CD8-positive, alpha-beta memory T cell (primary cell): Measurements from ENCODE around the gene SMIM35. TPM values are rescaled to one million over a fixed set of nuclear protein-coding genes. Genes with fewer than 3 reads are reported as not detected.
A peak's percentile ranks its signal among the peaks of the same experiment; 100 is the strongest.

Experiments used
- CTCF ChIA-PET: fragments of 350-600 bp; sonication (Branson Sonifier 250); formaldehyde crosslinking; loops from one replicate; lab custom pipeline; 2021; ENCODE audit warnings: antibody characterized with exemption; lab: Charles Lee
- POLR2A ChIA-PET: fragments of 350-600 bp; sonication (Branson Sonifier 250); formaldehyde crosslinking; loops from one replicate; lab custom pipeline; 2021; ENCODE audit warnings: antibody characterized with exemption; lab: Charles Lee
- DNase-seq, 5 donors: peaks; one replicate each; pipeline versions ENCODE4 v3.0.0 to v3.0.0-alpha.2; 2020 to 2022; ENCODE audit warnings: mixed read lengths in 1 of 5
- H3K27ac ChIP-seq: one replicate; pipeline ENCODE4 v1.7.0; 2013; ENCODE audit warnings: low read depth, mild to moderate bottlenecking, low read length, moderate library complexity
- H3K27me3 ChIP-seq: 2 replicates; pipeline ENCODE4 v1.7.0; 2013; ENCODE audit warnings: low read length, mild to moderate bottlenecking; ENCODE audit not compliant: insufficient read depth, poor library complexity, severe bottlenecking
- H3K36me3 ChIP-seq: 2 replicates; pipeline ENCODE4 v1.7.0; 2013; ENCODE audit warnings: mild to moderate bottlenecking, low read length, moderate library complexity; ENCODE audit not compliant: insufficient read depth
- H3K4me1 ChIP-seq: 2 replicates; pipeline ENCODE4 v1.7.0; 2013; ENCODE audit warnings: mild to moderate bottlenecking, low read length, moderate library complexity; ENCODE audit not compliant: insufficient read depth
- H3K4me3 ChIP-seq: 2 replicates; pipeline ENCODE4 v1.7.0; 2013; ENCODE audit warnings: mild to moderate bottlenecking, low read length
- H3K9me3 ChIP-seq: 2 replicates; pipeline ENCODE4 v1.7.0; 2013; ENCODE audit warnings: mild to moderate bottlenecking, low read length
- H3K27ac Mint-ChIP-seq, 8 donors: one replicate each; pipeline ENCODE4 v1.8.0; 2020 to 2021; ENCODE audit warnings: mixed read lengths in 8 of 8, mild to moderate bottlenecking in 6 of 8, inconsistent platforms in 3 of 8, moderate library complexity in 3 of 8
- H3K27me3 Mint-ChIP-seq, 2 donors: one replicate each; pipeline ENCODE4 v1.8.0; 2020 to 2021; ENCODE audit warnings: mixed read lengths in 2 of 2, mild to moderate bottlenecking in 1 of 2, moderate library complexity in 1 of 2
- H3K36me3 Mint-ChIP-seq, 3 donors: one replicate each; pipeline ENCODE4 v1.8.0; 2020 to 2021; ENCODE audit warnings: mixed read lengths in 3 of 3, inconsistent platforms in 1 of 3, mild to moderate bottlenecking in 1 of 3
- H3K4me1 Mint-ChIP-seq, 3 donors: one replicate each; pipeline ENCODE4 v1.8.0; 2020 to 2021; ENCODE audit warnings: mixed read lengths in 3 of 3, inconsistent platforms in 1 of 3, mild to moderate bottlenecking in 1 of 3
- H3K4me3 Mint-ChIP-seq, 7 donors: one replicate each; pipeline ENCODE4 v1.8.0; 2020 to 2021; ENCODE audit warnings: mixed read lengths in 7 of 7, mild to moderate bottlenecking in 6 of 7, moderate library complexity in 4 of 7, inconsistent platforms in 2 of 7
- H3K9me3 Mint-ChIP-seq, 5 donors: one replicate each; pipeline ENCODE4 v1.8.0; 2020 to 2022; ENCODE audit warnings: mixed read lengths in 5 of 5, mild to moderate bottlenecking in 3 of 5, moderate library complexity in 2 of 5, inconsistent platforms in 1 of 5
- polyA plus RNA-seq: library from polyadenylated mRNA; unstranded; fragments of 300-500 nt; fragmentation: Illumina TruSeq; gene quantifications from one replicate; pipeline ENCODE4 v1.2.3, GENCODE V29; 2021
- total RNA-seq, 2 experiments: library from RNA; stranded (reverse); gene quantifications; one replicate each; pipeline ENCODE4 v1.2.3, GENCODE V29; 2021

Gene SMIM35
- total and polyA plus RNA-seq, 3 experiments from 2014 or later = 0.40 to 2.4 (median 0.63) TPM

DNA sequence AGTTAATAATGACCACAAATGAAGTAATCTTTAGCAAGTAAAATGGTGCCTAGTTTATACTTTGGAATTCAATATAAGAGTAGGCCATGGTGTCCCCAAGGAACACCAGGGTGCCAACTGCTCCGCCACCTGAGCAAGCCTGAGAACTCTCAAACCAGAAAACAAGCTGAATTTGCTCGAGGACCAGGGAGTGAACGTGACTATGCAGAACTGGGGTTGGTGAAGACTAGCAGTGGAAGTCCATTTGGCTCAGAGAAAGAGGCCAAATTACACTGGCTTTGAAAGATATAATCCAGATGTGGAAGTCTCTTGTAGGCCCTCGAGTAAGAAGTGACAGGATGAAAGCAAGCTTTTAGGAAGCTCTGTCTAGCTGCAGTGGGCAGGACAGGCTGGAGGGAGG, 8.7 kb upstream of the SMIM35 start:
- POLR2A ChIA-PET = no interaction called here
- no peak for DNase-seq
- H3K4me1 Mint-ChIP-seq = no peaks in the 10 kb centered on the region
- no peak overlapping the region for H3K27ac Mint-ChIP-seq
- H3K4me3 Mint-ChIP-seq = no peak overlapping the region
- no peaks in the 10 kb centered on the region for H3K9me3 Mint-ChIP-seq
- peaks cover 0 to 4% (median 2%) of the 10 kb centered on the region in 3 donors for H3K36me3 Mint-ChIP-seq
- no peak overlapping the region for H3K4me3 ChIP-seq
- H3K4me1 ChIP-seq = no peaks in the 10 kb centered on the region
- CTCF ChIA-PET = no interaction called here
- no peaks in the 10 kb centered on the region for H3K27me3 ChIP-seq
- H3K27ac ChIP-seq = no peak overlapping the region
- H3K27me3 Mint-ChIP-seq = peaks cover 6 to 47% of the 10 kb centered on the region in 2 donors
- H3K9me3 ChIP-seq = no peaks in the 10 kb centered on the region
- no peaks in the 10 kb centered on the region for H3K36me3 ChIP-seq

DNA sequence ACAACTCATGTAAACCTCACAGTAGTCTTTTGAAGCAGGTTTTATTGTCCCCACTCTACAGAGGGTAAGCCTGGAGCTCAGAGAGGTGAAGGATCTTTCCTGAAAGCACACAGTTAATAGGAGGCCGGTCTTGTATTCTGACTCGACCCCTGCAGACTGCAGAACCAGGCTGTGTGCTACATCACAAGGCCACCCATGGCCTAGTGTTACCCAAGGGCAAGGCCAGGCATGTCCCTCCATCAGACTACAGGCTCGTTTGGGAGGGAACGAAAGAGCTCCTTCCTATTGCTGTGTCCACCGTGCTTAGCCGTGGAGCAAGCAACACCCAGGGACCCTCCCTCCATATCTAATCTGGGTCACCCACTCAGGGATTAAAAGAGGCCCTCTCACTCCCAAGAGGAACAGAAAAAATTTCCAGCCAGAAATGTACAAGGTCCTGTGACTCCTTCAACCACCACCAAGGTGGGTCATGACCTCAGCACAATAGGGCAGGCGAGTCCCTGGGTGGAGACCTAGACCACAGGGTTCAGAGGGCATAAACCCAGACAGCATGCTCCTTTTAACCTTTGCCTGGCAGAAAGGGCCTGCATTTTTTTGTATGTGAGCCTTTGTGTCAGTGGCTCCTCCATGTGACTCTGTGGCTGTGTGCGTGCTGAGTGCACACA, 6.3 kb upstream of the SMIM35 start:
- no peak for DNase-seq
- no peak overlapping the region for H3K4me3 ChIP-seq
- H3K36me3 ChIP-seq = no peaks in the 10 kb centered on the region
- no peak overlapping the region for H3K4me3 Mint-ChIP-seq
- no peaks in the 10 kb centered on the region for H3K4me1 Mint-ChIP-seq
- no peak overlapping the region for H3K27ac ChIP-seq
- no peaks in the 10 kb centered on the region for H3K9me3 ChIP-seq
- peaks cover 0 to 18% (median 4%) of the 10 kb centered on the region in 3 donors for H3K36me3 Mint-ChIP-seq
- no peaks in the 10 kb centered on the region for H3K4me1 ChIP-seq
- CTCF ChIA-PET = no interaction called here
- no peaks in the 10 kb centered on the region for H3K27me3 ChIP-seq
- H3K27me3 Mint-ChIP-seq = peaks cover 9 to 55% of the 10 kb centered on the region in 2 donors
- H3K9me3 Mint-ChIP-seq = peaks cover 4 to 14% (median 10%) of the 10 kb centered on the region in 5 donors
- POLR2A ChIA-PET = no interaction called here
- H3K27ac Mint-ChIP-seq = no peak overlapping the region

DNA sequence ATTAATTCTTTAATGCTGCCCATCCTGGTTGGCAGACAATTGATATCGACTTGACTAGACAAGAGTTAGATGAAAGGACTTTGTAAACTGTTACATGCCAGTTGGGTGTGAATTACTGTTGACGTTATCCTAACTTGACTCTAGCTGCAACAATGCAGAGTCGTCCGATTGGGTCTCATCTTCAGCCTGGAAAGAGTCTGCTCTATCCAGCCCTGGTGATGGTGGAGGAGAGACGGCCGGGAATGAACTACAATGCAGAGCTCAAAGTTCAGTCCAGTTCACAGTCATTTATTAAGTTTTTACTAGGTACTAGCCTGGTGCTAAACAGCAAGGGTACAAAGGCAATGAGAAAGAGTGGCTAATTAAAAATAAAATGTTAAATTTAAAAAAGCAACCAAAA, 4.9 kb upstream of the SMIM35 start:
- H3K36me3 ChIP-seq = no peaks in the 10 kb centered on the region

DNA sequence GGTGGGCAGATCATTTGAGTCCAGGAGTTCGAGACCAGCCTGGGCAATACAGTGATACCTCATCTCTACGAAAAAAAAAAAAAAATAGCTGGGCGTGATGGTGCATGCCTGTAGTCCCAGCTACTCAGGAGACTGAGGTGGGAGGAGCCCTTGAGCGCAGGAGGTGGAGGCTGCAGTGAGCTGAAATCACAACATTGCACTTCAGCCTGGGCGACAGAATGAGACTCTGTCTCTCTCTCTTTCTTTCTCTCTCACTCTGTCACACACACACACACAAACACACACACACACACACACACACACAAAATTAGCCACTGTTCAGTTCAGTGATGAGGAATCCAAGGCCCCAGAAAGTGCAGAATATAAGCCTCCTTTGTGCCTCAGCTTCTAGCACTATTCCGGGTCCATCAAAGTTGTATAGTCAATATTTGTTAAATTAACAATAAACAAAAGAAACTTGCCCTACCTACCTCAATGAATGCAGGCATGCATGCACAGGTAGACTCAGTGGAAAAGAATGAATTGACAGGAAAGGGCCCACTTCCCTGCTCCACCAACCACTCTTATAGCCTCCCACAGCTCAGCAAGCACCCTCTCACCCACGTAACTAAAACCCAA, 3.9 kb upstream of the SMIM35 start:
- DNase-seq = no peak
- Mint-ChIP-seq H3K27ac (peak overlapping the region in 1 of 8 donors; percentile 47), H3K9me3 (peaks cover 14 to 30% (median 23%) of the 10 kb centered on the region in 5 donors), H3K36me3 (peaks cover 0 to 36% (median 4%) of the 10 kb centered on the region in 3 donors), H3K27me3 (peaks cover 6 to 37% of the 10 kb centered on the region in 2 donors), H3K4me1 (no peaks in the 10 kb centered on the region), H3K4me3 (no peak overlapping the region)
- POLR2A ChIA-PET = no interaction called here
- Histone ChIP-seq H3K9me3 (peaks cover 4% of the 10 kb centered on the region), H3K4me3 (no peak overlapping the region), H3K36me3 (no peaks in the 10 kb centered on the region), H3K27me3 (no peaks in the 10 kb centered on the region), H3K27ac (no peak overlapping the region), H3K4me1 (no peaks in the 10 kb centered on the region)
- CTCF ChIA-PET = no interaction called here

More for the DNA sequence above, 4.9 kb upstream of the SMIM35 start:
- Mint-ChIP-seq H3K4me1 (no peaks in the 10 kb centered on the region), H3K27me3 (peaks cover 8 to 44% of the 10 kb centered on the region in 2 donors), H3K9me3 (peaks cover 14 to 26% (median 16%) of the 10 kb centered on the region in 5 donors), H3K36me3 (peaks cover 0 to 30% (median 4%) of the 10 kb centered on the region in 3 donors), H3K4me3 (no peak overlapping the region), H3K27ac (no peak overlapping the region)
- ChIA-PET CTCF (interaction anchor here (1.2 kb wide), 1 partner anchor 274 kb away, joined by 3 read pairs; no protein-coding TSS in a partner anchor), POLR2A (interaction anchor here (0.7 kb wide), 1 partner anchor 761 kb away, joined by 3 read pairs; no protein-coding TSS in a partner anchor)
- Histone ChIP-seq H3K27me3 (no peaks in the 10 kb centered on the region), H3K9me3 (peaks cover 4% of the 10 kb centered on the region), H3K27ac (no peak overlapping the region), H3K4me3 (no peak overlapping the region), H3K4me1 (no peaks in the 10 kb centered on the region)
- DNase-seq = no peak

DNA sequence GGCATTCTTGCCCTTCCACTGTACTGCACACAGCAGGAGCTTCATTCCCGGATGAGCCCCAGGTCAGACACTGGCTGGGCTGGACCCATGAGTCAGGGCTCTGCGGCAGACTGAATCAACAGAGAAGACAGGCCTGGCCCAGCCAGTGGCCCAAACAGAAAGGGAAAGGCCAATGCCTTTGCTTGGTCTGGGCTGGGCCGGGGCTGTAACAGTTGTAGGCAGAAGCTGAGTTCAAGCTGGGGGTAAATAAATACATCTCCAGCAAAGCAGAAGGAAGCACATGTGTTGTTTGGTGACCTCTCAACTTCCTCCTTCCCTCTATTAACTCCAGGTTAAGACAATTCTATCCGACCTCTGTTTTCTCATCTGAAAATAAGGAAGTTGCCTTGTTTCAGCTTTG, 1.8 kb upstream of the SMIM35 start:
- Histone ChIP-seq H3K36me3 (no peaks in the 10 kb centered on the region), H3K27ac (no peak overlapping the region), H3K4me1 (no peaks in the 10 kb centered on the region), H3K9me3 (peaks cover 4% of the 10 kb centered on the region), H3K4me3 (no peak overlapping the region), H3K27me3 (no peaks in the 10 kb centered on the region)
- Mint-ChIP-seq H3K9me3 (peaks cover 14 to 30% (median 23%) of the 10 kb centered on the region in 5 donors), H3K4me3 (no peak overlapping the region), H3K4me1 (no peaks in the 10 kb centered on the region), H3K27me3 (peaks cover 6 to 31% of the 10 kb centered on the region in 2 donors), H3K27ac (no peak overlapping the region), H3K36me3 (peaks cover 0 to 36% (median 4%) of the 10 kb centered on the region in 3 donors)
- no peak for DNase-seq
- POLR2A ChIA-PET = no interaction called here
- CTCF ChIA-PET = interaction anchor here (1.0 kb wide), 1 partner anchor 35 kb away, joined by 4 read pairs; no protein-coding TSS in a partner anchor

DNA sequence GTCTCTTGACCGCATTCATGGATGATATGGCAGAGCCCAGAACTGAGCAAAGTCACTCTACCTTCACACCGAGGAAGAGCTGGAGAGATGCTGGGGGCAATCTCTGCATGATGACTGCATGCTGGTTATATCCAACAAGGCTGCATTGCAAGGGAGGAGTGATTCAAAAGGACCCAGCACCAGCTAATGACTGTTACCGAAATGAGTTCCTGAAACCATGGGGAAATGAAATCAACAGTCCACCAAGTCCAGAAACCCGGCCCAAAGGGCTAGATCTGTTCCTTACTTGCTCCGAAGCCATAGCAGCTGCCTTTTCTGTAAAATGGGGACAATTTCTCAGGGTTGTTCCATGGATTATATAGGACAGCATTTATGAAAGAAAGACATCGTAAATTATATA, 1.2 kb upstream of the SMIM35 start:
- Mint-ChIP-seq H3K36me3 (peaks cover 0 to 36% (median 4%) of the 10 kb centered on the region in 3 donors), H3K4me3 (no peak overlapping the region), H3K27me3 (peaks cover 6 to 31% of the 10 kb centered on the region in 2 donors), H3K27ac (no peak overlapping the region), H3K9me3 (peaks cover 14 to 30% (median 23%) of the 10 kb centered on the region in 5 donors), H3K4me1 (no peaks in the 10 kb centered on the region)
- Histone ChIP-seq H3K27me3 (no peaks in the 10 kb centered on the region), H3K36me3 (no peaks in the 10 kb centered on the region), H3K9me3 (peaks cover 4% of the 10 kb centered on the region), H3K27ac (no peak overlapping the region), H3K4me3 (no peak overlapping the region), H3K4me1 (no peaks in the 10 kb centered on the region)
- DNase-seq = no peak
- POLR2A ChIA-PET = no interaction called here
- CTCF ChIA-PET = no interaction called here

DNA sequence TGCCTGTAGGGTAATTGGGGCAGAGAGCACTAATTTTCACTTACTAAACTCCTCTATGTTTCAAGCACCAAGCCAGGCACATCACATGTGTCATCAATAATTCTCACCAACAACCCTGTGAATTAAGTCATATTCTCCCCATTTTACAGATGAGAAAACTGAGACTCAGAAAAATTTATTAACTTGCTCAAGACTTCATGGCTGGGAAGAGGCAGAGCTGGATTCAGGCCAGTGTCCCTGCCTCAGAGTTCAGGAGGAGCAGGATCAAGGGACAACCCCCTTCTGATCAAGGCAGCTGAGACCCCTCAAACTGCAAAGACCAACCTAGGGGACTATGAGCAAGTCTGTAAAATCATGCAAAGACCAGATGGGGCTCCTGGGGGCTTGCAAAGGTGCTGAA, 2.1 kb downstream of the SMIM35 start:
- CTCF ChIA-PET = no interaction called here
- H3K36me3 ChIP-seq = no peaks in the 10 kb centered on the region
- H3K9me3 Mint-ChIP-seq = peaks cover 14 to 30% (median 23%) of the 10 kb centered on the region in 5 donors
- no peak overlapping the region for H3K27ac ChIP-seq
- H3K4me1 ChIP-seq = no peaks in the 10 kb centered on the region
- no peak for DNase-seq
- peaks cover 0 to 13% (median under 1%) of the 10 kb centered on the region in 3 donors for H3K4me1 Mint-ChIP-seq
- POLR2A ChIA-PET = no interaction called here
- H3K27me3 Mint-ChIP-seq = peaks cover 8 to 17% of the 10 kb centered on the region in 2 donors
- H3K4me3 ChIP-seq = no peak overlapping the region
- H3K36me3 Mint-ChIP-seq = peaks cover 0 to 31% (median 2%) of the 10 kb centered on the region in 3 donors
- no peak overlapping the region for H3K4me3 Mint-ChIP-seq
- H3K27ac Mint-ChIP-seq = no peak overlapping the region
- no peaks in the 10 kb centered on the region for H3K27me3 ChIP-seq
- peaks cover 4% of the 10 kb centered on the region for H3K9me3 ChIP-seq

DNA sequence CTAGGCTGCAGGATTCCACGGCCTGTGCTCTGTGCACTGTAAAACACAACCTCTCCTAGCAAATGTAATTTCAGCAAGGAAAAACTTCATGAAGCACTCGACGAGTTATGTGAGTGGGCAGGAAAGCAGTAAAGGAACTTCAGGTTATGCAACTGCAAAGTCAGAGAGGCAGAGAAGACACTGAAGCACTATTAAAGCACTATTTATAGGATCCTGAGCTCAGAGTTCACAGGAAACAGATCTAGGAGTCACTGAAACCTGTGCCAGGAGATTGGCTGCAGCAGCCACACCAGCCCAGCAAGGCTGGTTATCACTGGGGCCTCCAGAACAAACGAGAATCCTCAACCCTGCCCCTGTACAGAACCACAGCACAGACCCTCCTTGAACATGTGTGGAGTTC, 2.5 kb downstream of the SMIM35 start:
- ChIA-PET POLR2A (no interaction called here), CTCF (no interaction called here)
- H3K4me1 Mint-ChIP-seq = peaks cover 0 to 18% (median 4%) of the 10 kb centered on the region in 3 donors
- Histone ChIP-seq H3K36me3 (no peaks in the 10 kb centered on the region), H3K9me3 (peaks cover 4% of the 10 kb centered on the region), H3K27ac (no peak overlapping the region), H3K27me3 (no peaks in the 10 kb centered on the region), H3K4me3 (no peak overlapping the region), H3K4me1 (no peaks in the 10 kb centered on the region)
- H3K9me3 Mint-ChIP-seq = peaks cover 11 to 29% (median 23%) of the 10 kb centered on the region in 5 donors
- H3K4me3 Mint-ChIP-seq = no peak overlapping the region
- peaks cover 8 to 13% of the 10 kb centered on the region in 2 donors for H3K27me3 Mint-ChIP-seq
- peak overlapping the region in 1 of 8 donors; percentile 26 for H3K27ac Mint-ChIP-seq
- peaks cover 0 to 28% (median 2%) of the 10 kb centered on the region in 3 donors for H3K36me3 Mint-ChIP-seq
- no peak for DNase-seq
